ENCODE results near the gene NIPA2. TPM values are rescaled to one million over a fixed set of nuclear protein-coding genes. Genes with fewer than 3 reads are reported as not detected.

Gene NIPA2
- total RNA-seq, 2 experiments from 2014 or later = 113 to 115 TPM

GRCh38 chr15:22873841-22874240 is 35.4 kb downstream of the NIPA2 start:
- CTCF ChIA-PET = no interaction called here
- POLR2A ChIA-PET = no interaction called here

GRCh38 chr15:22874256-22874655 is 35.8 kb downstream of the NIPA2 start:
- CTCF ChIA-PET = no interaction called here
- POLR2A ChIA-PET = no interaction called here

GRCh38 chr15:22874966-22875365 is 36.5 kb downstream of the NIPA2 start:
- ChIA-PET POLR2A (no interaction called here), CTCF (no interaction called here)

- POLR2A ChIA-PET = no interaction called here
- CTCF ChIA-PET = no interaction called here
Observed at GRCh38 chr15:22877117-22877516, 38.7 kb downstream of the NIPA2 start.

GRCh38 chr15:22877607-22878006 is 39.1 kb downstream of the NIPA2 start:
- CTCF ChIA-PET = interaction anchor here (0.9 kb wide), 1 partner anchor 20 kb away, joined by 3 read pairs; no protein-coding TSS in a partner anchor
- POLR2A ChIA-PET = no interaction called here

- CTCF ChIA-PET = interaction anchor here (0.9 kb wide), 1 partner anchor 21 kb away, joined by 3 read pairs; no protein-coding TSS in a partner anchor
- POLR2A ChIA-PET = no interaction called here
Observed at GRCh38 chr15:22878103-22878502, 39.6 kb downstream of the NIPA2 start.

- ChIA-PET CTCF (no interaction called here), POLR2A (interaction anchor here (0.6 kb wide), 1 partner anchor 88 kb away, joined by 3 read pairs; no protein-coding TSS in a partner anchor)
Observed at GRCh38 chr15:22880068-22880980, 41.9 kb downstream of the NIPA2 start.

- ChIA-PET CTCF (no interaction called here), POLR2A (no interaction called here)
Observed at GRCh38 chr15:22880981-22881738, 42.7 kb downstream of the NIPA2 start.

GRCh38 chr15:22881739-22882440 is 43.4 kb downstream of the NIPA2 start:
- ChIA-PET POLR2A (no interaction called here), CTCF (no interaction called here)

GRCh38 chr15:22883196-22883595 is 44.7 kb downstream of the NIPA2 start:
- CTCF ChIA-PET = no interaction called here
- POLR2A ChIA-PET = no interaction called here

- ChIA-PET CTCF (no interaction called here), POLR2A (no interaction called here)
Observed at GRCh38 chr15:22884344-22884743, 45.9 kb downstream of the NIPA2 start.

GRCh38 chr15:22885120-22885519 is 46.7 kb downstream of the NIPA2 start:
- ChIA-PET POLR2A (no interaction called here), CTCF (no interaction called here)

GRCh38 chr15:22887157-22887951 is 48.9 kb downstream of the NIPA2 start:
- CTCF ChIA-PET = no interaction called here
- POLR2A ChIA-PET = no interaction called here

GRCh38 chr15:22888120-22888859 is 49.8 kb downstream of the NIPA2 start:
- POLR2A ChIA-PET = no interaction called here
- CTCF ChIA-PET = no interaction called here

- POLR2A ChIA-PET = no interaction called here
Observed at GRCh38 chr15:22889146-22889818, 50.8 kb downstream of the NIPA2 start.

GRCh38 chr15:22890296-22890695 is 51.8 kb downstream of the NIPA2 start:
- CTCF ChIA-PET = no interaction called here
- POLR2A ChIA-PET = no interaction called here

More at GRCh38 chr15:22889146-22889818, 50.8 kb downstream of the NIPA2 start:
- CTCF ChIA-PET = no interaction called here

GRCh38 chr15:22891426-22892210 is 53.2 kb downstream of the NIPA2 start:
- POLR2A ChIA-PET = no interaction called here
- CTCF ChIA-PET = no interaction called here

- POLR2A ChIA-PET = no interaction called here
- CTCF ChIA-PET = no interaction called here
Observed at GRCh38 chr15:22892333-22892732, 53.9 kb downstream of the NIPA2 start.

All from activated CD8-positive, alpha-beta memory T cell treated with anti-CD3 and anti-CD28 coated beads for 36 hours (primary cell).